C4-2B (cell line): ENCODE measurements around the gene LRRFIP1.

Experiments
- ZFX ChIP-seq: fragments of 450-650 bp; IDR thresholded peaks from 2 replicates; pipeline ENCODE4 v1.6.1; 2017
- TF ChIP-seq, protein P1 (sequence below): fragments of 450-650 bp; conservative IDR thresholded peaks from 2 replicates; pipeline ENCODE4 v1.5.1; 2017; ENCODE audit warnings: mild to moderate bottlenecking

GRCh38 chr2:237643582-237644380 lies 16.4 kb downstream of the LRRFIP1 start:
- TF ChIP-seq, protein P1, sequence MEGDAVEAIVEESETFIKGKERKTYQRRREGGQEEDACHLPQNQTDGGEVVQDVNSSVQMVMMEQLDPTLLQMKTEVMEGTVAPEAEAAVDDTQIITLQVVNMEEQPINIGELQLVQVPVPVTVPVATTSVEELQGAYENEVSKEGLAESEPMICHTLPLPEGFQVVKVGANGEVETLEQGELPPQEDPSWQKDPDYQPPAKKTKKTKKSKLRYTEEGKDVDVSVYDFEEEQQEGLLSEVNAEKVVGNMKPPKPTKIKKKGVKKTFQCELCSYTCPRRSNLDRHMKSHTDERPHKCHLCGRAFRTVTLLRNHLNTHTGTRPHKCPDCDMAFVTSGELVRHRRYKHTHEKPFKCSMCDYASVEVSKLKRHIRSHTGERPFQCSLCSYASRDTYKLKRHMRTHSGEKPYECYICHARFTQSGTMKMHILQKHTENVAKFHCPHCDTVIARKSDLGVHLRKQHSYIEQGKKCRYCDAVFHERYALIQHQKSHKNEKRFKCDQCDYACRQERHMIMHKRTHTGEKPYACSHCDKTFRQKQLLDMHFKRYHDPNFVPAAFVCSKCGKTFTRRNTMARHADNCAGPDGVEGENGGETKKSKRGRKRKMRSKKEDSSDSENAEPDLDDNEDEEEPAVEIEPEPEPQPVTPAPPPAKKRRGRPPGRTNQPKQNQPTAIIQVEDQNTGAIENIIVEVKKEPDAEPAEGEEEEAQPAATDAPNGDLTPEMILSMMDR, result no peak
- TF ChIP-seq ZFX, result no peak
